ENCODE measurements around the gene SRGAP2C. TPM values are rescaled to one million over a fixed set of nuclear protein-coding genes. Genes with fewer than 3 reads are reported as not detected.
"Not testable (repeated sequence)": the region's sequence is repeated elsewhere in the genome, so short reads cannot be mapped to it uniquely, and the experiment has no call there.

The SRGAP2C gene
- total RNA-seq, 1 donor from 2014 or later = 65.3 TPM

DNA sequence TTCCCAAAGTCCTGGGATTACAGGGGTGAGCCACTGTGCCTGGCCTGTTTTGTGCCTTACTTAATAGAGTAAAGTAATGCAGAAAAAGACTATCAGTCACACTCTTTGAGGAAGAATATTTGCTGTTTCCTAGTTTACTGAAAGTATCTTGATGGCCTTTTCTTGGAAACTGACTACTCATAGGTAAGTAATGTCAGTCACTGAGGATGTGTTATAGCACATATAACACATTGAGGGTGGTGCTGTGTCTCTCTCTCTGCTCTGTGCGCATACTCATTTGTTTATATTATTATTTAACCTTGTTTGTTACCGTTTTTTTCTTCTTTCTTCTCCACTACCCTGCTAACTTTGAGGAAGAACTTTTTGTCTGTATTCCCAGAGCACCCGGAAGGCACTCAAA, 93.4 kb downstream of the SRGAP2C start:
- not testable (repeated sequence) for H3K9ac ChIP-seq (ENCODE audit: low read length); H3K27me3 Mint-ChIP-seq (ENCODE audit: low read depth, unreplicated experiment); H3K9me3 Mint-ChIP-seq (ENCODE audit: unreplicated experiment); H3K9me3 ChIP-seq (ENCODE audit: insufficient read depth, low read depth, low read length); H3K27me3 ChIP-seq (ENCODE audit: insufficient read depth, low read length); FAIRE-seq; H3K4me1 Mint-ChIP-seq (ENCODE audit: low read depth, unreplicated experiment); H3K4me1 ChIP-seq (ENCODE audit: insufficient read depth, low read length); H3K27ac ChIP-seq (ENCODE audit: low read depth, low read length); H3K36me3 Mint-ChIP-seq (ENCODE audit: low read depth, unreplicated experiment); H2AFZ ChIP-seq (ENCODE audit: low read depth, low read length); H3K4me3 Mint-ChIP-seq (ENCODE audit: unreplicated experiment); H3K79me2 ChIP-seq (ENCODE audit: insufficient read depth, low read length); H3K4me2 ChIP-seq (ENCODE audit: low read length); H3K27ac Mint-ChIP-seq (ENCODE audit: unreplicated experiment); H4K20me1 ChIP-seq (ENCODE audit: insufficient read depth, low read length); DNase-seq (ENCODE audit: low read depth); H3K36me3 ChIP-seq (ENCODE audit: insufficient read depth, low read length); H3K4me3 ChIP-seq (ENCODE audit: insufficient read depth, low read depth, low read length)

DNA sequence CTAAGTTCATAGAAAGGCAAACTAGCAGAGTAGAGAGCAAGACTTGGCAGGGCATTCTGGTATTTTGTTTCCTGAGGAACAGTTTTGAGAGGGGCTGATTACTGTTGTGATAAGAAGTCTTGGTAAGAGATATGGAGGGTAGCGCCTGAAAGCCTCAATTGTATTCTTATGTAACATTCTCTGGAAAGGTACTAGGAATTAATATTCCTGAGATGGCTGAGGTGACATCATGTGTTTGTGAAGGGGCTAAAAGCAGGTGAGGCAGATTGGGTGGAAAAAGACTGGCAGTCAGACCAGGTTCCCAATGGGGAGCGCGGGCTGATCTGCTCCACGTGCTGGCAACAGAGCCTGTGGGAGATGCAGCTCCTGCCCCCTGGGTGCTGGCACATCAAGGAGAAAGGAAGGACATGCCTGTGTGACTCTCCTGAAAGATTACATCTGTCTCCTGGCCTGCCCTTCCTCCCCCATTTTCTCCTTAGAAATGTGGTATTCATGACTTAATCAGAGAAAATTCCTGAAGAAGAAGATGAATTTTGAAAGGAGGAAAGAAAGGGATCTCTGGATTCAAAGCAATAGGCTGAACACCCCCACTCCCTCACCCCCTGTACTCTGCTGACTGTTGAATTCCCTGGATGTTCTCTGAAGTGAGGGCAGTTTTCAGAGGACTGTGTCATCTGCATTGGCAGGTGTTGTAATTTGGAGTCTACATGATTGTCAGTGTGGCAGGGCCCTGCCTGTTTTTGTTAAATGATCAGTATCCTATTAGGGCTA, 94.2 kb downstream of the SRGAP2C start:
- not testable (repeated sequence) for H2AFZ ChIP-seq (ENCODE audit: low read depth, low read length); H3K4me3 Mint-ChIP-seq (ENCODE audit: unreplicated experiment); H4K20me1 ChIP-seq (ENCODE audit: insufficient read depth, low read length); H3K4me1 Mint-ChIP-seq (ENCODE audit: low read depth, unreplicated experiment); H3K27ac ChIP-seq (ENCODE audit: low read depth, low read length); FAIRE-seq; H3K4me2 ChIP-seq (ENCODE audit: low read length); H3K9me3 ChIP-seq (ENCODE audit: insufficient read depth, low read depth, low read length); H3K27me3 Mint-ChIP-seq (ENCODE audit: low read depth, unreplicated experiment); H3K9ac ChIP-seq (ENCODE audit: low read length); H3K27me3 ChIP-seq (ENCODE audit: insufficient read depth, low read length); H3K4me3 ChIP-seq (ENCODE audit: insufficient read depth, low read depth, low read length); H3K79me2 ChIP-seq (ENCODE audit: insufficient read depth, low read length); H3K9me3 Mint-ChIP-seq (ENCODE audit: unreplicated experiment); H3K36me3 ChIP-seq (ENCODE audit: insufficient read depth, low read length); H3K4me1 ChIP-seq (ENCODE audit: insufficient read depth, low read length); H3K36me3 Mint-ChIP-seq (ENCODE audit: low read depth, unreplicated experiment)
- peak overlapping the region; percentile 34 for H3K27ac Mint-ChIP-seq (ENCODE audit: unreplicated experiment)
- peak; percentile 4 for DNase-seq (ENCODE audit: low read depth)

DNA sequence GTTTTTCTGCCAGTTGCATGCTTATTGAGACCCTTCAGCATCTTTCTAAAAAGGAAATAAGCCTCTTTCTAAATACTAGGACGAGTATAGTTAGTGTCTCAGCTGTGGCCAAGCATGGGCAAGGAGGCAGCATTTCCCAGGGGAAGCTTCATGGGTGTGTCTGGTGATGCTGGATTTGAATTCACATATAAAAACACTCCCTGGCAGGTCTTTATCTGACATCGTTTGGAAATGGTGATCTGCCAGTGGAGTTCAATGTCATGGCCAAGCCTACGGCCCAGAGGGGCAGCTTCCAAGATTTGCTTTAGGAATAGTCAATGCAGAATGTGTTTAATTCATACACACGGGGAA, 94.7 kb downstream of the SRGAP2C start:
- H3K9me3 Mint-ChIP-seq (ENCODE audit: unreplicated experiment); FAIRE-seq; H3K27me3 Mint-ChIP-seq (ENCODE audit: low read depth, unreplicated experiment): not testable (repeated sequence)

GRCh38 chr1:121280699-121281317, 96.0 kb downstream of the SRGAP2C start:
- H3K27me3 ChIP-seq (ENCODE audit: insufficient read depth, low read length); H3K79me2 ChIP-seq (ENCODE audit: insufficient read depth, low read length); H3K36me3 ChIP-seq (ENCODE audit: insufficient read depth, low read length); DNase-seq (ENCODE audit: low read depth); H3K36me3 Mint-ChIP-seq (ENCODE audit: low read depth, unreplicated experiment); H2AFZ ChIP-seq (ENCODE audit: low read depth, low read length); FAIRE-seq; H3K9me3 ChIP-seq (ENCODE audit: insufficient read depth, low read depth, low read length); H4K20me1 ChIP-seq (ENCODE audit: insufficient read depth, low read length); H3K27ac ChIP-seq (ENCODE audit: low read depth, low read length); H3K4me3 ChIP-seq (ENCODE audit: insufficient read depth, low read depth, low read length); H3K4me3 Mint-ChIP-seq (ENCODE audit: unreplicated experiment); H3K9ac ChIP-seq (ENCODE audit: low read length); H3K9me3 Mint-ChIP-seq (ENCODE audit: unreplicated experiment); H3K4me1 Mint-ChIP-seq (ENCODE audit: low read depth, unreplicated experiment); H3K4me2 ChIP-seq (ENCODE audit: low read length); H3K27ac Mint-ChIP-seq (ENCODE audit: unreplicated experiment); H3K4me1 ChIP-seq (ENCODE audit: insufficient read depth, low read length); H3K27me3 Mint-ChIP-seq (ENCODE audit: low read depth, unreplicated experiment): not testable (repeated sequence)

More for the DNA sequence above, 94.7 kb downstream of the SRGAP2C start:
- H3K27me3 ChIP-seq (ENCODE audit: insufficient read depth, low read length); H3K9ac ChIP-seq (ENCODE audit: low read length); H3K9me3 ChIP-seq (ENCODE audit: insufficient read depth, low read depth, low read length); H3K4me1 Mint-ChIP-seq (ENCODE audit: low read depth, unreplicated experiment); H4K20me1 ChIP-seq (ENCODE audit: insufficient read depth, low read length); H3K4me2 ChIP-seq (ENCODE audit: low read length); H3K4me1 ChIP-seq (ENCODE audit: insufficient read depth, low read length); H3K27ac Mint-ChIP-seq (ENCODE audit: unreplicated experiment); H3K27ac ChIP-seq (ENCODE audit: low read depth, low read length); H3K4me3 ChIP-seq (ENCODE audit: insufficient read depth, low read depth, low read length); DNase-seq (ENCODE audit: low read depth); H3K4me3 Mint-ChIP-seq (ENCODE audit: unreplicated experiment); H3K36me3 ChIP-seq (ENCODE audit: insufficient read depth, low read length); H3K79me2 ChIP-seq (ENCODE audit: insufficient read depth, low read length); H2AFZ ChIP-seq (ENCODE audit: low read depth, low read length); H3K36me3 Mint-ChIP-seq (ENCODE audit: low read depth, unreplicated experiment): not testable (repeated sequence)

GRCh38 chr1:121281480-121281879, 96.7 kb downstream of the SRGAP2C start:
- H3K36me3 ChIP-seq (ENCODE audit: insufficient read depth, low read length); FAIRE-seq; H3K27me3 ChIP-seq (ENCODE audit: insufficient read depth, low read length); H3K27ac Mint-ChIP-seq (ENCODE audit: unreplicated experiment); H3K27me3 Mint-ChIP-seq (ENCODE audit: low read depth, unreplicated experiment); H3K4me1 Mint-ChIP-seq (ENCODE audit: low read depth, unreplicated experiment); H3K9ac ChIP-seq (ENCODE audit: low read length); H3K4me1 ChIP-seq (ENCODE audit: insufficient read depth, low read length); H2AFZ ChIP-seq (ENCODE audit: low read depth, low read length); H3K4me2 ChIP-seq (ENCODE audit: low read length); H3K36me3 Mint-ChIP-seq (ENCODE audit: low read depth, unreplicated experiment); H3K4me3 ChIP-seq (ENCODE audit: insufficient read depth, low read depth, low read length); H3K27ac ChIP-seq (ENCODE audit: low read depth, low read length); H4K20me1 ChIP-seq (ENCODE audit: insufficient read depth, low read length); H3K9me3 ChIP-seq (ENCODE audit: insufficient read depth, low read depth, low read length); DNase-seq (ENCODE audit: low read depth); H3K79me2 ChIP-seq (ENCODE audit: insufficient read depth, low read length); H3K4me3 Mint-ChIP-seq (ENCODE audit: unreplicated experiment); H3K9me3 Mint-ChIP-seq (ENCODE audit: unreplicated experiment): not testable (repeated sequence)

DNA sequence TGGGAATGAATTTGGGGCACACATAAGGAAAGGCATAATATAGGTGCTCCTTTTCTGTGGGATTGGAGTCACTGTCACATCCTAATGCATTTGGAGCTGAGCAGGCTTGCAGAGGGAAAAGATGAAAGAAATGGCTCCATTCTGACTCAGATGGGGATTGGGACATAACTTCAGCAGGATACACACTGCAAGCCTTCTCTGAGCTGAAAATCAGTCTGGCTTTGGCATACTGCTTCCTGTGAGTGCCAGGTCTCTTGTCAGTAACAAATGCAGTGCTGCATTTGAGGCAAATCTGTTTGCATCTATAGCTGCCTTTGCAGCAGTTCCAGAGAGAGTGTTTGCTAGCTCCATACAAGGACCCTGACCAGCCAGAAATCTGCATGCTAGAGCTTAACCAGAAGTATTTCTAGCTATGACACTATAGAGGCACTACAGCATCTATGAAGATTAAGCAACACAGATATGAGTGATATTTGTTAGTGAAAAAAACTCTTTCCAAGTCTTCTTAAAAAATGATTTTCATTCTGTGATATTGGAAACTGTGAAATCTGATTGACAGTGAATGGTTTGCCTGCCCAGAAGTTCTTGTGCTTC, 98.9 kb downstream of the SRGAP2C start:
- not testable (repeated sequence) for FAIRE-seq; H3K4me1 ChIP-seq (ENCODE audit: insufficient read depth, low read length); H2AFZ ChIP-seq (ENCODE audit: low read depth, low read length); H3K4me2 ChIP-seq (ENCODE audit: low read length); H3K79me2 ChIP-seq (ENCODE audit: insufficient read depth, low read length); H3K27ac Mint-ChIP-seq (ENCODE audit: unreplicated experiment); H3K9ac ChIP-seq (ENCODE audit: low read length); H3K4me3 ChIP-seq (ENCODE audit: insufficient read depth, low read depth, low read length); H3K27me3 Mint-ChIP-seq (ENCODE audit: low read depth, unreplicated experiment); H3K36me3 ChIP-seq (ENCODE audit: insufficient read depth, low read length); H3K9me3 Mint-ChIP-seq (ENCODE audit: unreplicated experiment); H3K4me3 Mint-ChIP-seq (ENCODE audit: unreplicated experiment); H3K9me3 ChIP-seq (ENCODE audit: insufficient read depth, low read depth, low read length); H3K27me3 ChIP-seq (ENCODE audit: insufficient read depth, low read length); H3K27ac ChIP-seq (ENCODE audit: low read depth, low read length); H3K36me3 Mint-ChIP-seq (ENCODE audit: low read depth, unreplicated experiment); H4K20me1 ChIP-seq (ENCODE audit: insufficient read depth, low read length); H3K4me1 Mint-ChIP-seq (ENCODE audit: low read depth, unreplicated experiment)
- DNase-seq (ENCODE audit: low read depth) = peak; percentile 8
